HepG2 (cell line): ENCODE data around the gene CTF1. TPM values are rescaled to one million over a fixed set of nuclear protein-coding genes. Genes with fewer than 3 reads are reported as not detected.

Experiments
- CAMTA2 ChIP-seq: sonication (generic); formaldehyde crosslinking; IDR thresholded peaks from 2 replicates; pipeline ENCODE4 v1.4.0; 2020; ENCODE audit warnings: mild to moderate bottlenecking, missing genetic modification reagents, borderline replicate concordance
- DMAP1 ChIP-seq: IDR thresholded peaks from 2 replicates; pipeline ENCODE4 v1.6.1; 2016
- ELF1 ChIP-seq: sonication (generic); formaldehyde crosslinking; IDR thresholded peaks from 2 replicates; pipeline ENCODE4 v1.4.0; 2020; ENCODE audit warnings: missing genetic modification reagents
- FLYWCH1 ChIP-seq: sonication (generic); formaldehyde crosslinking; IDR thresholded peaks from 2 replicates; pipeline ENCODE4 v1.8.1; 2023; ENCODE audit warnings: mild to moderate bottlenecking, missing genetic modification reagents
- GABPA ChIP-seq, 2 experiments: IDR thresholded peaks; 2 replicates each; pipeline ENCODE4 v1.6.1; 2011 to 2016; ENCODE audit warnings: low read depth in 2 of 2, low read length in 1 of 2, missing biosample characterization in 1 of 2, missing genetic modification characterization in 1 of 2
- HMG20A ChIP-seq: IDR thresholded peaks from 2 replicates; pipeline ENCODE4 v1.6.1; 2016; ENCODE audit warnings: borderline replicate concordance
- KDM5B ChIP-seq: sonication (generic); formaldehyde crosslinking; IDR thresholded peaks from 2 replicates; pipeline ENCODE4 v1.4.0; 2020; ENCODE audit warnings: missing genetic modification reagents, mild to moderate bottlenecking, borderline replicate concordance
- NRL ChIP-seq: sonication (generic); formaldehyde crosslinking; IDR thresholded peaks from 2 replicates; pipeline ENCODE4 v1.5.0; 2020; ENCODE audit warnings: missing genetic modification reagents, mild to moderate bottlenecking, moderate library complexity, borderline replicate concordance
- PAX8 ChIP-seq: sonication (generic); formaldehyde crosslinking; IDR thresholded peaks from 2 replicates; pipeline ENCODE4 v1.8.0; 2022; ENCODE audit warnings: mild to moderate bottlenecking, missing genetic modification reagents, borderline replicate concordance
- SKI ChIP-seq: fragments of 450-650 bp; IDR thresholded peaks from one replicate; pipeline ENCODE4 v1.6.1; 2018; ENCODE audit warnings: mild to moderate bottlenecking; ENCODE audit not compliant: partially characterized antibody
- TEAD2 ChIP-seq: sonication (generic); formaldehyde crosslinking; IDR thresholded peaks from 2 replicates; pipeline ENCODE4 v1.9.0; 2021; ENCODE audit warnings: missing genetic modification reagents
- ZFP90 ChIP-seq: sonication (generic); formaldehyde crosslinking; IDR thresholded peaks from 2 replicates; pipeline ENCODE4 v1.8.0; 2022; ENCODE audit warnings: missing genetic modification reagents, mild to moderate bottlenecking, inconsistent platforms, borderline replicate concordance
- ZNF644 ChIP-seq: IDR thresholded peaks from 2 replicates; pipeline ENCODE4 v1.6.1; 2016; ENCODE audit warnings: low read depth
- ZNF883 ChIP-seq: sonication (generic); formaldehyde crosslinking; IDR thresholded peaks from 2 replicates; pipeline ENCODE4 v1.5.1; 2020; ENCODE audit warnings: mild to moderate bottlenecking, missing genetic modification reagents; ENCODE audit errors: not compliant biosample characterization
- polyA plus RNA-seq, 8 experiments: library from polyadenylated mRNA; depleted of rRNA in 3 of 8; stranded (reverse) in 7 of 8; unstranded in 1 of 8; fragments of >200 nt; fragmentation: Illumina TruSeq in 4 of 8; extraction: Trizol in 4 of 8; gene quantifications; 2 replicates each; pipeline versions ENCODE4 v1.2.1 to v1.2.3, GENCODE V29; 2011 to 2016; ENCODE audit warnings: low read depth in 4 of 8, missing spikeins in 1 of 8, mixed read lengths in 1 of 8; ENCODE audit not compliant: insufficient read depth in 1 of 8
- total RNA-seq, 5 experiments: library from RNA; depleted of rRNA; stranded (reverse); fragments of >200 nt; fragmentation: Illumina TruSeq; extraction: Trizol; gene quantifications; 2 replicates each; pipeline ENCODE4 v1.2.3, GENCODE V29; 2016; ENCODE audit warnings: low read depth in 1 of 5
- TF ChIP-seq, protein P1 (sequence below): sonication (generic); formaldehyde crosslinking; IDR thresholded peaks from 2 replicates; pipeline ENCODE4 v1.4.0; 2020; ENCODE audit warnings: mild to moderate bottlenecking, missing genetic modification reagents
- TF ChIP-seq, protein P2 (sequence below): IDR thresholded peaks from 2 replicates; pipeline ENCODE4 v1.6.1; 2016; ENCODE audit warnings: missing biosample characterization, missing genetic modification reagents, low read depth
- TF ChIP-seq, protein P3 (sequence below): sonication (generic); formaldehyde crosslinking; IDR thresholded peaks from 2 replicates; pipeline ENCODE4 v1.5.0; 2020; ENCODE audit warnings: missing genetic modification reagents
- TF ChIP-seq, protein P4 (sequence below): sonication (generic); formaldehyde crosslinking; IDR thresholded peaks from 2 replicates; pipeline ENCODE4 v1.4.0; 2020; ENCODE audit warnings: missing genetic modification reagents, borderline replicate concordance

The CTF1 gene
- total and polyA plus RNA-seq, 2 of the 13 experiments (the other 11 are each of a cell fraction or from before 2014, with no cell fraction given) = 0.13 to 1.8 TPM

DNA sequence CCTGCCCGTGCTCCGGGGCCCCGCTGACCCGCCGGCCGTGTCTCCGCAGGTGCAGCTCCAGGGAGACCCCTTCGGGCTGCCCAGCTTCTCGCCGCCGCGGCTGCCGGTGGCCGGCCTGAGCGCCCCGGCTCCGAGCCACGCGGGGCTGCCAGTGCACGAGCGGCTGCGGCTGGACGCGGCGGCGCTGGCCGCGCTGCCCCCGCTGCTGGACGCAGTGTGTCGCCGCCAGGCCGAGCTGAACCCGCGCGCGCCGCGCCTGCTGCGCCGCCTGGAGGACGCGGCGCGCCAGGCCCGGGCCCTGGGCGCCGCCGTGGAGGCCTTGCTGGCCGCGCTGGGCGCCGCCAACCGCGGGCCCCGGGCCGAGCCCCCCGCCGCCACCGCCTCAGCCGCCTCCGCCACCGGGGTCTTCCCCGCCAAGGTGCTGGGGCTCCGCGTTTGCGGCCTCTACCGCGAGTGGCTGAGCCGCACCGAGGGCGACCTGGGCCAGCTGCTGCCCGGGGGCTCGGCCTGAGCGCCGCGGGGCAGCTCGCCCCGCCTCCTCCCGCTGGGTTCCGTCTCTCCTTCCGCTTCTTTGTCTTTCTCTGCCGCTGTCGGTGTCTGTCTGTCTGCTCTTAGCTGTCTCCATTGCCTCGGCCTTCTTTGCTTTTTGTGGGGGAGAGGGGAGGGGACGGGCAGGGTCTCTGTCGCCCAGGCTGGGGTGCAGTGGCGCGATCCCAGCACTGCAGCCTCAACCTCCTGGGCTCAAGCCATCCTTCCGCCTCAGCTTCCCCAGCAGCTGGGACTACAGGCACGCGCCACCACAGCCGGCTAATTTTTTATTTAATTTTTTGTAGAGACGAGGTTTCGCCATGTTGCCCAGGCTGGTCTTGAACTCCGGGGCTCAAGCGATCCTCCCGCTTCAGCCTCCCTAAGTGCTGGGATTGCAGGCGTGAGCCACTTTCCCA is 5.9 kb downstream of the CTF1 start (continued):
- TF ChIP-seq, protein P1, sequence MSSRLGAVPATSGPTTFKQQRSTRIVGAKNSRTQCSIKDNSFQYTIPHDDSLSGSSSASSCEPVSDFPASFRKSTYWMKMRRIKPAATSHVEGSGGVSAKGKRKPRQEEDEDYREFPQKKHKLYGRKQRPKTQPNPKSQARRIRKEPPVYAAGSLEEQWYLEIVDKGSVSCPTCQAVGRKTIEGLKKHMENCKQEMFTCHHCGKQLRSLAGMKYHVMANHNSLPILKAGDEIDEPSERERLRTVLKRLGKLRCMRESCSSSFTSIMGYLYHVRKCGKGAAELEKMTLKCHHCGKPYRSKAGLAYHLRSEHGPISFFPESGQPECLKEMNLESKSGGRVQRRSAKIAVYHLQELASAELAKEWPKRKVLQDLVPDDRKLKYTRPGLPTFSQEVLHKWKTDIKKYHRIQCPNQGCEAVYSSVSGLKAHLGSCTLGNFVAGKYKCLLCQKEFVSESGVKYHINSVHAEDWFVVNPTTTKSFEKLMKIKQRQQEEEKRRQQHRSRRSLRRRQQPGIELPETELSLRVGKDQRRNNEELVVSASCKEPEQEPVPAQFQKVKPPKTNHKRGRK (CRISPR knock-in tag) = no peak
- TF ChIP-seq, protein P2, sequence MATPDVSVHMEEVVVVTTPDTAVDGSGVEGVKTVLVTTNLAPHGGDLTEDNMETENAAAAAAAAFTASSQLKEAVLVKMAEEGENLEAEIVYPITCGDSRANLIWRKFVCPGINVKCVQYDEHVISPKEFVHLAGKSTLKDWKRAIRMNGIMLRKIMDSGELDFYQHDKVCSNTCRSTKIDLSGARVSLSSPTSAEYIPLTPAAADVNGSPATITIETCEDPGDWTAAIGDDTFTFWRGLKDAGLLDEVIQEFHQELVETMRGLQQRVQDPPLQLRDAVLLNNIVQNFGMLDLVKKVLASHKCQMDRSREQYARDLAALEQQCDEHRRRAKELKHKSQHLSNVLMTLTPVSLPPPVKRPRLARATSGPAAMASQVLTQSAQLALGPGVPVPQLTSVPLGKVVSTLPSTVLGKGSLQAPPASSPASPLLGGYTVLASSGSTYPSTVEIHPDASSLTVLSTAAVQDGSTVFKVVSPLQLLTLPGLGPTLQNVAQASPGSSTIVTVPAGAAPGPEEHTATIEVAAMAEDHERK (CRISPR knock-in tag) = no peak
- TF ChIP-seq, protein P3, sequence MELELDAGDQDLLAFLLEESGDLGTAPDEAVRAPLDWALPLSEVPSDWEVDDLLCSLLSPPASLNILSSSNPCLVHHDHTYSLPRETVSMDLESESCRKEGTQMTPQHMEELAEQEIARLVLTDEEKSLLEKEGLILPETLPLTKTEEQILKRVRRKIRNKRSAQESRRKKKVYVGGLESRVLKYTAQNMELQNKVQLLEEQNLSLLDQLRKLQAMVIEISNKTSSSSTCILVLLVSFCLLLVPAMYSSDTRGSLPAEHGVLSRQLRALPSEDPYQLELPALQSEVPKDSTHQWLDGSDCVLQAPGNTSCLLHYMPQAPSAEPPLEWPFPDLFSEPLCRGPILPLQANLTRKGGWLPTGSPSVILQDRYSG = no peak
- TF ChIP-seq HMG20A (no peak), ZFP90 (CRISPR knock-in tag) (peak; percentile 64; the same call in 1 of the 2 replicates), CAMTA2 (peak; percentile 68; the same call in 1 of the 2 replicates), ZNF883 (CRISPR knock-in tag) (no peak), KDM5B (CRISPR knock-in tag) (peak; percentile 43; the same call in 1 of the 2 replicates), ELF1 (CRISPR knock-in tag) (0 out of 2 replicates have a peak, but pooled peaks have one; percentile 30), DMAP1 (0 out of 2 replicates have a peak, but pooled peaks have one; percentile 36), GABPA (IDR thresholded peaks at IDR 0.05; ENCODE audit: low read depth, low read length) (0 out of 2 replicates have a peak, but pooled peaks have one; percentile 21), GABPA (CRISPR knock-in tag; IDR thresholded peaks at IDR 0.05; ENCODE audit: low read depth) (no peak), TEAD2 (CRISPR knock-in tag) (0 out of 2 replicates have a peak, but pooled peaks have one; percentile 38), SKI (peak; percentile 25), NRL (peak; percentile 86), FLYWCH1 (CRISPR knock-in tag) (no peak), PAX8 (CRISPR knock-in tag) (0 out of 2 replicates have a peak, but pooled peaks have one; percentile 29), ZNF644 (CRISPR knock-in tag) (no peak)
- TF ChIP-seq, protein P4, sequence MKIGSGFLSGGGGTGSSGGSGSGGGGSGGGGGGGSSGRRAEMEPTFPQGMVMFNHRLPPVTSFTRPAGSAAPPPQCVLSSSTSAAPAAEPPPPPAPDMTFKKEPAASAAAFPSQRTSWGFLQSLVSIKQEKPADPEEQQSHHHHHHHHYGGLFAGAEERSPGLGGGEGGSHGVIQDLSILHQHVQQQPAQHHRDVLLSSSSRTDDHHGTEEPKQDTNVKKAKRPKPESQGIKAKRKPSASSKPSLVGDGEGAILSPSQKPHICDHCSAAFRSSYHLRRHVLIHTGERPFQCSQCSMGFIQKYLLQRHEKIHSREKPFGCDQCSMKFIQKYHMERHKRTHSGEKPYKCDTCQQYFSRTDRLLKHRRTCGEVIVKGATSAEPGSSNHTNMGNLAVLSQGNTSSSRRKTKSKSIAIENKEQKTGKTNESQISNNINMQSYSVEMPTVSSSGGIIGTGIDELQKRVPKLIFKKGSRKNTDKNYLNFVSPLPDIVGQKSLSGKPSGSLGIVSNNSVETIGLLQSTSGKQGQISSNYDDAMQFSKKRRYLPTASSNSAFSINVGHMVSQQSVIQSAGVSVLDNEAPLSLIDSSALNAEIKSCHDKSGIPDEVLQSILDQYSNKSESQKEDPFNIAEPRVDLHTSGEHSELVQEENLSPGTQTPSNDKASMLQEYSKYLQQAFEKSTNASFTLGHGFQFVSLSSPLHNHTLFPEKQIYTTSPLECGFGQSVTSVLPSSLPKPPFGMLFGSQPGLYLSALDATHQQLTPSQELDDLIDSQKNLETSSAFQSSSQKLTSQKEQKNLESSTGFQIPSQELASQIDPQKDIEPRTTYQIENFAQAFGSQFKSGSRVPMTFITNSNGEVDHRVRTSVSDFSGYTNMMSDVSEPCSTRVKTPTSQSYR (CRISPR knock-in tag) = no peak
